Measurements from ENCODE around the gene SLC25A39.

SLC25A39 gene

DNA sequence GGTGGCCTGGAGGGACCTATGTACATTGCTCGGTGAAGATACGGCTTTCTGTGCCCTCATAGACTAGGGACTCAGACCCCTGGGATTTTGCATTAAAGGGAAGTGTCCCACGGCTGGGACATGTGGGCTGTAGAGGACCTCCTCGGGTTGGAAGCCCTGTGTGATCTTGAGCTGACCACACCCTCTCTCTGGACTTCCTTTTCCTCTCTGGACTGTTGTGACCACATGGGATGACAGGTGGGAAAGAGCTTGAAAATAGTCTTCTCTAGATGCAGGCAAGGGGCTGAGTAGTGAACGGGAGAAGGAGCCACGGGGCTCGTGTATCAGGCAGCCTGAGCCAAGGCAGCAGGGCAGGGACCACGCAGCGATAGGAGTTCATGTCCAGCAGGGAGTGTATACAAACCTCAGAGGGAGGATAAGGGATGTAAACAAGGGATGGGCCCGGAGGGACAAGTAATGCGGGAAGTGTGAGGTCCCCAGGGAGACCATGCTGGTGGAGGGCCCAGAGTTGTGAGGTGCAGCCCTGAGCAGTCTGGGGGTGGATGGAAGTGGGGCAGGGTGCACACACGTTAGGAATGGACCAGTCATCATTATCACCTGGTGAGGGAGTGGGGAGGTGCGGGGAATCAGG is 52.2 kb downstream of the SLC25A39 start:
- DNase-seq = no peak
